GM12864 (cell line): ENCODE data around the gene CD34.
A peak's percentile ranks its signal among the peaks of the same experiment; 100 is the strongest.
"Not testable (repeated sequence)": the region's sequence is repeated elsewhere in the genome, so short reads cannot be mapped to it uniquely, and the experiment has no call there.

Source experiments
- DNase-seq: peaks from one replicate; pipeline ENCODE4 v3.0.0-alpha.2; 2011; ENCODE audit warnings: low read depth
- H3K4me3 ChIP-seq: 2 replicates; pipeline ENCODE4 v1.5.1; 2011; ENCODE audit warnings: mild to moderate bottlenecking, low read depth, low read length, control low read depth
- TF ChIP-seq, protein P1 (sequence below): IDR thresholded peaks from 2 replicates; pipeline ENCODE4 v1.5.1; 2011; ENCODE audit warnings: low read depth, mild to moderate bottlenecking, moderate library complexity, low read length, control low read depth, inconsistent platforms; ENCODE audit errors: missing control alignments

Gene CD34

DNA sequence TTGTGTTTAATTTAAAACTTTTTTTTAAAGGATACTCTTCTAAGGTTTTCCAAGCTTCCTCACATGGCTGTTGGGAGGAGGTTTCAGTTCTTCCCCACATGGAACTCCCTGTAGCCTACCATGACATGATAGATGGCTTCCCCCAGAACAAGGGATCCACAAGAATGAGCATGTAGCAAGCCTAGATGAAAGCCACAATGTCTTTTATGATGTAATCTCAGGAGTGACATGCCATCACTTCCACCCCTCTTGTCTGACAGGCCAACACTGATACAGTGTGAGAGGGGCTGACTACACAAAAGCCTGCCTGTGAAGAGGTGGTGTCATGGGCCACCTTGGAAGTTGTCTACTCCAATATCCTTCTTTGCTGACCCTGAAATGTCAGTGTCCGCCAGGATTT lies 32.0 kb downstream of the CD34 start:
- no peak overlapping the region for H3K4me3 ChIP-seq
- no peak for DNase-seq
- TF ChIP-seq, protein P1, sequence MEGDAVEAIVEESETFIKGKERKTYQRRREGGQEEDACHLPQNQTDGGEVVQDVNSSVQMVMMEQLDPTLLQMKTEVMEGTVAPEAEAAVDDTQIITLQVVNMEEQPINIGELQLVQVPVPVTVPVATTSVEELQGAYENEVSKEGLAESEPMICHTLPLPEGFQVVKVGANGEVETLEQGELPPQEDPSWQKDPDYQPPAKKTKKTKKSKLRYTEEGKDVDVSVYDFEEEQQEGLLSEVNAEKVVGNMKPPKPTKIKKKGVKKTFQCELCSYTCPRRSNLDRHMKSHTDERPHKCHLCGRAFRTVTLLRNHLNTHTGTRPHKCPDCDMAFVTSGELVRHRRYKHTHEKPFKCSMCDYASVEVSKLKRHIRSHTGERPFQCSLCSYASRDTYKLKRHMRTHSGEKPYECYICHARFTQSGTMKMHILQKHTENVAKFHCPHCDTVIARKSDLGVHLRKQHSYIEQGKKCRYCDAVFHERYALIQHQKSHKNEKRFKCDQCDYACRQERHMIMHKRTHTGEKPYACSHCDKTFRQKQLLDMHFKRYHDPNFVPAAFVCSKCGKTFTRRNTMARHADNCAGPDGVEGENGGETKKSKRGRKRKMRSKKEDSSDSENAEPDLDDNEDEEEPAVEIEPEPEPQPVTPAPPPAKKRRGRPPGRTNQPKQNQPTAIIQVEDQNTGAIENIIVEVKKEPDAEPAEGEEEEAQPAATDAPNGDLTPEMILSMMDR = no peak

DNA sequence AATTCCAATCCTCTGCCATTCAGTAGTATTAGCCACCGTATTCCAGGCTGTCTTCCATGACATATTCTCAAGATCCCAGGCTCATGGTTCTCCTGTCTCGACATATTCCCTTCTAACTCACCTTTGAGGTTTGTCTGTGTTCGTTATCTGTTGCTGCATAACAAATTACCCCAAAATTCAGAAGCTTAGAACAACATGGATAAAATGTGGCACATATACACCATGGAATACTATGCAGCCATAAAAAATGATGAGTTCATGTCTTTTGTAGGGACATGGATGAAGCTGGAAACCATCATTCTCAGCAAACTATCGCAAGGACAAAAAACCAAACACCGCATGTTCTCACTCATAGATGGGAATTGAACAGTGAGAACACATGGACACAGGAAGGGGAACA lies 33.0 kb downstream of the CD34 start:
- not testable (repeated sequence) for DNase-seq, H3K4me3 ChIP-seq

DNA sequence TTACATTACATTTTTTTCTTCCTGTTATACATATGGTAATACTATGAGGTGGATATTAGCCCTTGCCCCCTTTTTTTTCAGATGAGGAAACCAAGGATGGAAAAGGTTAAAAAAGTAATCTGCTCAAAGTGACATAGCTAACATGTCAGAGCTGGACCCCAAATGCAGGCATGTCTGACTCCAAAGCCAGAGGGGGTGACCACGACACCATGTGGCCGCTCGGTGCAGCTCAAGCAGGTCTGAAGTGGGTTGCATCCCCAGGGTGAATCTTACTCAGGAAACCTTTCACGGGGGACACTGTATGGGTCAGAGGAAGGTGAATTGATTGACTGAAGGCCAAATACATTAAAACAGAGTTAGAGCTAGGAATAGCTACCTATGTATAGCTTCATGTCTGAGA lies 34.8 kb downstream of the CD34 start:
- TF ChIP-seq, protein P1 = peak; percentile 66
- no peak overlapping the region for H3K4me3 ChIP-seq
- DNase-seq = no peak

- no peak overlapping the region for H3K4me3 ChIP-seq
- TF ChIP-seq, protein P1 = no peak
- no peak for DNase-seq
Measured at GRCh38 chr1:207875532-207875931, 35.4 kb downstream of the CD34 start.

- no peak for DNase-seq
- no peak overlapping the region for H3K4me3 ChIP-seq
- TF ChIP-seq, protein P1 = no peak
Measured at GRCh38 chr1:207873055-207873890, 37.7 kb downstream of the CD34 start.

DNA sequence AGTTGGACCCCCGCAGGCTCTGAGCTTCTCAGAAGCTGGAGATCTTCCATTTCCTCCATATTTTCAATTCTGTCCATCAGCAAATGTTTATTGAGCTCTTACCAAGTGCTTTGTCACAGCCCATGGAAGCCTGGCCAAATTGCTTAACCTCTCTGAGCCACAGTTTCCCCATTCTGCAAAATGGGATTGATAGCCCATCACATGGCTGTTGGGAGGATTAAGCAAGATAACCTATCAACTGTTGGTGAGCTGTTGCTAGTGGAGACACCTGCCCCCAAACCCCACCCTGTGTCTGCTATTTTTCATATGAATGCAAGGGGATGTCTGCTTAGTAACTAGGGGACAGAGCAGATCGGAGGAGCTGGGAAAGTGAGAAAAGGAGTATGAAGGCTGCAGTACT lies 38.3 kb downstream of the CD34 start:
- TF ChIP-seq, protein P1 = no peak
- DNase-seq = no peak
- H3K4me3 ChIP-seq = no peak overlapping the region

GRCh38 chr1:207871117-207871649 lies 39.7 kb downstream of the CD34 start:
- H3K4me3 ChIP-seq = no peak overlapping the region
- DNase-seq = no peak
- TF ChIP-seq, protein P1 = no peak
